ENCODE results near the gene STPG1.

The STPG1 gene

GRCh38 chr1:24426744-24427544 is 13.4 kb upstream of the STPG1 start:
- no peak for DNase-seq

- DNase-seq, result no peak
Measured at GRCh38 chr1:24425922-24426321, 12.3 kb upstream of the STPG1 start.

GRCh38 chr1:24425441-24425840 is 11.9 kb upstream of the STPG1 start:
- DNase-seq, result no peak

GRCh38 chr1:24424990-24425389 is 11.4 kb upstream of the STPG1 start:
- no peak for DNase-seq

GRCh38 chr1:24424207-24424606 is 10.6 kb upstream of the STPG1 start:
- no peak for DNase-seq

- no peak for DNase-seq
Measured at GRCh38 chr1:24421502-24421901, 7.9 kb upstream of the STPG1 start.

GRCh38 chr1:24420547-24420946 is 7.0 kb upstream of the STPG1 start:
- no peak for DNase-seq

GRCh38 chr1:24418898-24419628 is 5.5 kb upstream of the STPG1 start:
- no peak for DNase-seq

GRCh38 chr1:24417681-24418080 is 4.1 kb upstream of the STPG1 start:
- no peak for DNase-seq

GRCh38 chr1:24416666-24417391 is 3.2 kb upstream of the STPG1 start:
- peak; percentile 17 to 21 for DNase-seq

GRCh38 chr1:24415910-24416665 is 2.5 kb upstream of the STPG1 start:
- peak in 1 of 2 donors; percentile 7 for DNase-seq

GRCh38 chr1:24415334-24415909 is 1.8 kb upstream of the STPG1 start, which contains the start of gene NIPAL3:
Gene NIPAL3 (plus strand): TSS chr1:24415802. CDS start chr1:24419548, 3,746 bp downstream.
- DNase-seq, result peak; percentile 97

GRCh38 chr1:24414775-24415333 is 1.3 kb upstream of the STPG1 start:
- DNase-seq, result peak in 1 of 2 donors; percentile 23

- DNase-seq, result no peak
Measured at GRCh38 chr1:24412408-24412807, 1.2 kb downstream of the STPG1 start.

GRCh38 chr1:24411963-24412362 is 1.6 kb downstream of the STPG1 start:
- no peak for DNase-seq

- no peak for DNase-seq
Measured at GRCh38 chr1:24410750-24411149, 2.8 kb downstream of the STPG1 start.

- DNase-seq, result no peak
Measured at GRCh38 chr1:24409535-24409934, 4.0 kb downstream of the STPG1 start.

- DNase-seq, result no peak
Measured at GRCh38 chr1:24406788-24407187, 6.8 kb downstream of the STPG1 start.

GRCh38 chr1:24403806-24404205 is 9.8 kb downstream of the STPG1 start:
- DNase-seq, result no peak

GRCh38 chr1:24400065-24400464 is 13.5 kb downstream of the STPG1 start:
- no peak for DNase-seq

GRCh38 chr1:24393892-24394291 is 19.7 kb downstream of the STPG1 start:
- DNase-seq, result no peak
